Ishikawa (cell line): ENCODE data around the gene MAP3K7.

ENCODE experiments used
- CEBPB ChIP-seq: IDR thresholded peaks from 2 replicates; pipeline ENCODE4 v1.6.1; 2012
- CREB1 ChIP-seq: IDR thresholded peaks from 2 replicates; pipeline ENCODE4 v1.6.1; 2012; ENCODE audit warnings: low read depth
- EGR1 ChIP-seq: IDR thresholded peaks from 2 replicates; pipeline ENCODE4 v1.6.1; 2012
- EP300 ChIP-seq: IDR thresholded peaks from 2 replicates; pipeline ENCODE4 v1.6.1; 2012; ENCODE audit warnings: borderline replicate concordance
- FOXM1 ChIP-seq: IDR thresholded peaks from 2 replicates; pipeline ENCODE4 v1.6.1; 2012; ENCODE audit warnings: low read depth, borderline replicate concordance
- NFIC ChIP-seq: IDR thresholded peaks from 2 replicates; pipeline ENCODE4 v1.6.1; 2012
- RAD21 ChIP-seq: IDR thresholded peaks from 2 replicates; pipeline ENCODE4 v1.6.1; 2012; ENCODE audit warnings: low read depth
- TAF1 ChIP-seq: IDR thresholded peaks from 2 replicates; pipeline ENCODE4 v1.6.1; 2012; ENCODE audit warnings: low read depth, mild to moderate bottlenecking
- TCF12 ChIP-seq: IDR thresholded peaks from 2 replicates; pipeline ENCODE4 v1.6.1; 2012; ENCODE audit warnings: low read depth
- TEAD4 ChIP-seq: IDR thresholded peaks from 2 replicates; pipeline ENCODE4 v1.6.1; 2012
- YY1 ChIP-seq: IDR thresholded peaks from 2 replicates; pipeline ENCODE4 v1.6.1; 2012; ENCODE audit warnings: low read depth
- ZBTB7A ChIP-seq: IDR thresholded peaks from 2 replicates; pipeline ENCODE4 v1.6.1; 2012; ENCODE audit warnings: low read depth
- TF ChIP-seq, protein P1 (sequence below): IDR thresholded peaks from 2 replicates; pipeline ENCODE4 v1.6.1; 2012
- TF ChIP-seq, protein P2 (sequence below): IDR thresholded peaks from 2 replicates; pipeline ENCODE4 v1.6.1; 2012
- TF ChIP-seq, protein P3 (sequence below): IDR thresholded peaks from 2 replicates; pipeline ENCODE4 v1.6.1; 2012; ENCODE audit warnings: low read depth, mild to moderate bottlenecking

MAP3K7 gene

DNA sequence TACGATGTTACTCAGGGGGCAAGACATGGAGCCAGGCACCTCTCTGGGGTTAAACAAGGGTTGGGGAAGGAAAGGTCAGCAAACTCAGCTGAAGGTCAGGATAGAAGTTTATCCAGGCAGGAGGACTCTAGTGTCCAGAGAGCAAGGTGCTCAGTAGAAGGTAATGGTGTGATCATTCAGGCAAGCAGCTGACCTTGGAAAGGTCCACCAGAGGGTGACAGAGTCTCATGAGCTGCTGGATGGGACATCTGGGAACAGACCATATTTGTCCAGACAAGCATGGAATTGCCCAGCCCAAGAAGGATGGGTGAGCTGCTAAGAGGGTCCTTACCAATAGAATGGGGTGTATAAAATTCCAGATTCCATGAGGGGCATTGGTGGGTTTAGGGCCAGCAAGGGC, 89.5 kb downstream of the MAP3K7 start:
- peak; percentile 58 for TF ChIP-seq RAD21
- TF ChIP-seq NFIC = no peak

DNA sequence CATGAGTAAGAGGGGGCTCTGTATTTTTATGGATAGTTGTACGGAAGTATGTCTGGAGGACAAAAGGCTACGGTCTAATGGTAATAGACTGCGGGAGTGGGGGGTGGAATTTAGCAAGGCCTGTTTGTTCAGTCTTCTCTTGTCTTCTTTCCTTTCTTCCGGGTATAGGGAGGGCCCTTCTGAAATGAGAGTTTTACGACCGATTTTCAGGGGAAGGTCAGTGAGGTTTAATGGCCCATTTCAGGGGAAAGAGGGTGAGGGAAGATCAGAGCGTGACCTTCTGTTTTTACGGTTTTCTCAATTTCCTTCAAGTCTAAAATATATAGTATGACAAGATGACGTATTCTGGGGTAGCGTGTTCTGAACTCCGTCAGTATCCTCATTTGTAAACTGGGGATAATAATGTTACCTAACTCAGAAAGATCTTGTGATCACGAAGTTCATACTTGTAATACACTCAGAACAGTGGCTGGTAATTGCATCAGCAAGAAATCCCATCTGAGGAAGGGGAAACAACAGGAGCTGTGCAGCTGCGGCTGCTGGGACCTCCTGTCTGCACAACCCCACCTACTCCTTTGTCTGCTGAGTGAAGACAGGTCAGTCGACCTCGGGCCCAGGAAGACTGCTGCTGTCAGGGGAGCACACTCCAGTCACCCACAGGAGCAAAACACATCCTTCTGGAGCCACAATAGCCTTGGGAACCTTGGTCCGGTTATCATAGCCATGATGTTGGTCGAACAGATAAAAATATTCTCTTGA, 90.4 kb downstream of the MAP3K7 start:
- TF ChIP-seq YY1 (no peak), CREB1 (no peak), EP300 (no peak), RAD21 (no peak), TEAD4 (no peak), TCF12 (no peak)
- TF ChIP-seq, protein P1, sequence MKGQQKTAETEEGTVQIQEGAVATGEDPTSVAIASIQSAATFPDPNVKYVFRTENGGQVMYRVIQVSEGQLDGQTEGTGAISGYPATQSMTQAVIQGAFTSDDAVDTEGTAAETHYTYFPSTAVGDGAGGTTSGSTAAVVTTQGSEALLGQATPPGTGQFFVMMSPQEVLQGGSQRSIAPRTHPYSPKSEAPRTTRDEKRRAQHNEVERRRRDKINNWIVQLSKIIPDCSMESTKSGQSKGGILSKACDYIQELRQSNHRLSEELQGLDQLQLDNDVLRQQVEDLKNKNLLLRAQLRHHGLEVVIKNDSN = no peak

DNA sequence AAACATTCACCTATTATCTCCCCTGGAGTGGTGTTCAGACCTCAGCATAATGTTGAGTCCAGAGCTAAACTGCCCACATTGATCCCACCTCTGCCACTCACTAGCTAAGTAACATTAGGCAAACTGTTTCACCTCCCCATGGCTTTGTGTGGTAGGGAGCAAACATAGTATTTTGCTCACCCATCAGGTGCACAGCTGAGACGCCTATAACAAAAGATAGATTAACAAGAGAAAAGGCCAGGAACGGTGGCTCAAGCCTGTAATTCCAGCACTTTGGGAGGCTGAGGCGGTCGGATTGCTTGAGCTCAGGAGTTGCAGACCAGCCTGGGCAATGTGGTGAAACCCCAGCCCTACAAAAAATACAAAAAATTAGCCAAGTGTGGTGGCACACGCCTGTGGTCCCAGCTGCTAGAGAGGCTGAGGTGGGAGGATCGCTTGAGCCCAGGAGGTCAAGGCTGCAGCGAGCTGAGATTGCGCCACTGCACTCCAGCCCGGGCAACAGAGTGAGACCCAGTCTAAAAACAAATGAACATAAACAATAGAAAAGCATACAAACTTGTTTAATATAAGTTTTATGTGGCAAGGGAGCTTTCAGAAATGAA, 91.6 kb downstream of the MAP3K7 start:
- no peak for TF ChIP-seq ZBTB7A

DNA sequence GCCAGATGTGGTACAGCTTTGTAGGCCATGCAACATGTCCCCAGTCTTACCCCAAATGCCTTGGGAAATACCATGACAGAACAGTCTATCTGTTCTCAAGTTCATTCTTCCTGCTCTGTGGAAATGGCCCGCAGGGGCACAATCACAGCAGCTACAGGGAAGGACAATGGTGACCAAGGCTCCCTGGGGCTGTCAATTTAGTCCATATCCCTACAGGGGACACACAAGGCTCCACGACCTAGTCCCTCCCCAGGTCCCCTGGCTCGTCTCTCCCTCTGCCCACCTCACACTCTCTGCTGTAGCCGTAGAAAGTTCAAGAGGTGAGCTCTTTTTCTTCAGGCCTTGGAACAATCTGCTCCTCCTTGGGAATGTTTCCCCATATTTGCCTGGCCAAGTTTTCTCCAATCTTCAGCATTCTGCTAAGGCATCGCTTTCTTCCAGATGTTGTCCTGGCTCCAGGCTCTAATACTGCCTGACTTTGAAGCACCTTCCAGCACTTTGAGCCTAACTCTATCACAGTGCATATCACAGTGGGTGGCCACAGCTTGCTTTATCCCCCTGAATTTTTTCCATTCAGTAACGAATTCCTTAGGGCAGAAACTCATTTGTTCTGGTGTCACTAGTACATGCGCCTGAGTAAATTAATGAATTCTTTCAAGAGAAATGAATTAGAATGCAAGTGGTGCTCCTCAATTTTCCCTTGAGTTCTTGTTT, 92.6 kb downstream of the MAP3K7 start:
- TF ChIP-seq TCF12 = no peak
- TF ChIP-seq, protein P2, sequence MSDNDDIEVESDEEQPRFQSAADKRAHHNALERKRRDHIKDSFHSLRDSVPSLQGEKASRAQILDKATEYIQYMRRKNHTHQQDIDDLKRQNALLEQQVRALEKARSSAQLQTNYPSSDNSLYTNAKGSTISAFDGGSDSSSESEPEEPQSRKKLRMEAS = no peak
- TF ChIP-seq CEBPB = no peak
- TF ChIP-seq, protein P1 = no peak
- no peak for TF ChIP-seq ZBTB7A
- TF ChIP-seq CREB1 = no peak
- no peak for TF ChIP-seq TAF1
- TF ChIP-seq NFIC = no peak
- TF ChIP-seq TEAD4 = no peak
- TF ChIP-seq, protein P3, sequence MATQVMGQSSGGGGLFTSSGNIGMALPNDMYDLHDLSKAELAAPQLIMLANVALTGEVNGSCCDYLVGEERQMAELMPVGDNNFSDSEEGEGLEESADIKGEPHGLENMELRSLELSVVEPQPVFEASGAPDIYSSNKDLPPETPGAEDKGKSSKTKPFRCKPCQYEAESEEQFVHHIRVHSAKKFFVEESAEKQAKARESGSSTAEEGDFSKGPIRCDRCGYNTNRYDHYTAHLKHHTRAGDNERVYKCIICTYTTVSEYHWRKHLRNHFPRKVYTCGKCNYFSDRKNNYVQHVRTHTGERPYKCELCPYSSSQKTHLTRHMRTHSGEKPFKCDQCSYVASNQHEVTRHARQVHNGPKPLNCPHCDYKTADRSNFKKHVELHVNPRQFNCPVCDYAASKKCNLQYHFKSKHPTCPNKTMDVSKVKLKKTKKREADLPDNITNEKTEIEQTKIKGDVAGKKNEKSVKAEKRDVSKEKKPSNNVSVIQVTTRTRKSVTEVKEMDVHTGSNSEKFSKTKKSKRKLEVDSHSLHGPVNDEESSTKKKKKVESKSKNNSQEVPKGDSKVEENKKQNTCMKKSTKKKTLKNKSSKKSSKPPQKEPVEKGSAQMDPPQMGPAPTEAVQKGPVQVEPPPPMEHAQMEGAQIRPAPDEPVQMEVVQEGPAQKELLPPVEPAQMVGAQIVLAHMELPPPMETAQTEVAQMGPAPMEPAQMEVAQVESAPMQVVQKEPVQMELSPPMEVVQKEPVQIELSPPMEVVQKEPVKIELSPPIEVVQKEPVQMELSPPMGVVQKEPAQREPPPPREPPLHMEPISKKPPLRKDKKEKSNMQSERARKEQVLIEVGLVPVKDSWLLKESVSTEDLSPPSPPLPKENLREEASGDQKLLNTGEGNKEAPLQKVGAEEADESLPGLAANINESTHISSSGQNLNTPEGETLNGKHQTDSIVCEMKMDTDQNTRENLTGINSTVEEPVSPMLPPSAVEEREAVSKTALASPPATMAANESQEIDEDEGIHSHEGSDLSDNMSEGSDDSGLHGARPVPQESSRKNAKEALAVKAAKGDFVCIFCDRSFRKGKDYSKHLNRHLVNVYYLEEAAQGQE = no peak

DNA sequence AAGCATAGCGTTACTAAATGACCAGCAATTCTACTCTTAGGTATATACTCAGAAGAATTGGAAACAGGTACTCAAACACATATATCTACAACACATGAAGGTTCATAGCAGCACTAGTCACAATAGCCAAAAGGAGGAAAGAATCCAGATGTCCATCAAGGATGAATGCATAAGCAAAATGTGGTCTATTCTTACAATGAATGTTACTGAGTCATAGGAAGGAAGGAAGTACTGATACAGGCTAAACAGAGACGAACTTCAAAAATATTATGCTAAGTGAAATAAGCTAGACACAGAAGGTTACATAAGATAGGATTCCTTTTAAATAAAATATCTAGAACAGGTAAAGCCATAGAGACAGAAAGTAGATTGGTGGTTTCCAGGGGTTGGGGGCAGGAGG, 93.5 kb downstream of the MAP3K7 start:
- TF ChIP-seq, protein P1 = no peak
- no peak for TF ChIP-seq ZBTB7A
- TF ChIP-seq RAD21 = no peak
- TF ChIP-seq YY1 = no peak
- TF ChIP-seq, protein P2 = no peak
- no peak for TF ChIP-seq EP300
- no peak for TF ChIP-seq TCF12
- TF ChIP-seq EGR1 = no peak
- no peak for TF ChIP-seq CREB1
- no peak for TF ChIP-seq CEBPB
- TF ChIP-seq TAF1 = no peak
- no peak for TF ChIP-seq FOXM1
- TF ChIP-seq TEAD4 = no peak
- TF ChIP-seq, protein P3 = no peak
- TF ChIP-seq NFIC = no peak

DNA sequence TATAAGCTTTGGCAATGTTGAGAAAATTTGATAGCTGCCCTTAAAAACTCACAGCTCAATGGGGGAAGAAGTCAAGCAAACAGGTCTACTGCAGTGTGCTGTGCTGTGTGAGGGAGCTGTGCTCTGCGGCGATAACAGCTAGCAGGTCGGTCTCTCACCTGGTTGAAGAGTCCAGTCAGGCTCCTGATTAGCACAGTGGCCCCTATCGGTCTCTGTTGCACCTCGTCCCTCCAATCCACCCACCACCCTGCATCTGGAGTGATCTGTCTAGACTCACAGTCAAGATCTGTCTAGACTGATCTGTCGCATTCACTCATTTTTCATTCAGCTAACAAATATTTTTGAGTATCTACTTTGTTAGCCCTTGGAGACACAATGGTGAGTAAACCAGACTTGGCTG, 94.1 kb downstream of the MAP3K7 start:
- no peak for TF ChIP-seq TEAD4
- no peak for TF ChIP-seq NFIC
- TF ChIP-seq FOXM1 = no peak
- TF ChIP-seq TCF12 = no peak
- no peak for TF ChIP-seq TAF1
- TF ChIP-seq, protein P3 = no peak
- no peak for TF ChIP-seq ZBTB7A
- TF ChIP-seq, protein P2 = no peak
- no peak for TF ChIP-seq EP300
- TF ChIP-seq YY1 = no peak
- no peak for TF ChIP-seq CREB1
- TF ChIP-seq CEBPB = no peak
- no peak for TF ChIP-seq EGR1
- TF ChIP-seq, protein P1 = no peak
- TF ChIP-seq RAD21 = no peak
